Measurements from ENCODE around the gene PRKG1. TPM values are rescaled to one million over a fixed set of nuclear protein-coding genes. Genes with fewer than 3 reads are reported as not detected.

The PRKG1 gene
- total and polyA plus RNA-seq, 2 of the 8 experiments (the other 6 are each of a cell fraction or from before 2014, with no cell fraction given): 4.2 to 15.2 TPM

DNA sequence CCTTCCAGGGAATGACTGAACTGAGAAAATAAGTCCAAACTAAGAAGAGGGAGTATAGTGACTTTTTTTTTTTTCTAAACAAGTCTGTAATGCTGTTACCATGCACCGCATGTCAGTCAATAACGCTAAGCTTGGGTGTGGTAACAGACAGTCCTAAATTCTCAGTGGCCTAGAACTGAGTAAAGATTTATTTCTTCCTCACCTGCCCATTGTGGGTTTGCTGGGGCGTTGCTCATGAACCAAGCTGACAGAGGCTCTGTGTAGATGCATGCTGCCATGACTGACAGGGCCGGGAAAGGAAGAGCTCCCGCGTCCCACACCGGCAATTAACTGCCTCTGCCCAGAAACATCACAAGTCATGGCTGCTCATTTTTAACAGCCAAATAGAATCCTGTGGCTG, 25.5 kb upstream of the PRKG1 start:
- Histone ChIP-seq H4K5ac (ENCODE audit: insufficient read length, low read depth, low read length) (no peak overlapping the region), H2AK5ac (ENCODE audit: low read depth, low read length) (no peak overlapping the region), H4K91ac (replicated peaks; ENCODE audit: insufficient read length, low read length) (no peak overlapping the region), H4K20me1 (replicated peaks in 1 of 2; ENCODE audit: control insufficient read depth in 1 of 2, insufficient read depth in 2 of 2, low read length in 2 of 2) (no peaks in the 10 kb centered on the region), H3K14ac (ENCODE audit: insufficient read length) (no peak overlapping the region), H3K27ac (ENCODE audit: low read depth, low read length) (no peak overlapping the region), H3K56ac (replicated peaks; ENCODE audit: insufficient read length, low read depth, low read length) (no peak overlapping the region), H3K79me1 (ENCODE audit: low read depth, low read length) (no peaks in the 10 kb centered on the region), H2BK15ac (ENCODE audit: low read length) (no peak overlapping the region), H2BK12ac (ENCODE audit: low read depth, low read length) (no peak overlapping the region), H3K4me3 (ENCODE audit: extremely low read depth in 1 of 4, insufficient read depth in 2 of 4, low read depth in 3 of 4, low read length in 4 of 4) (no peak overlapping the region), H2BK5ac (ENCODE audit: low read depth, low read length) (no peak overlapping the region), H3K4me1 (replicated peaks in 1 of 4; ENCODE audit: control insufficient read depth in 3 of 4, insufficient read depth in 4 of 4, low read length in 3 of 4) (no peaks in the 10 kb centered on the region), H3K23me2 (ENCODE audit: low read depth, low read length) (no peaks in the 10 kb centered on the region), H3K23ac (ENCODE audit: insufficient read length) (no peak overlapping the region), H3K18ac (ENCODE audit: extremely low read depth, low read length) (no peak overlapping the region), H4K8ac (ENCODE audit: extremely low read depth, insufficient read depth, low read length) (no peak overlapping the region), H3K36me3 (ENCODE audit: control insufficient read depth in 2 of 4, insufficient read depth in 4 of 4, low read length in 3 of 4) (no peaks in the 10 kb centered on the region), H3K9ac (replicated peaks in 1 of 4; ENCODE audit: extremely low read depth in 1 of 4, low read depth in 3 of 4, low read length in 3 of 4) (no peak overlapping the region; a peak in 1 of 7 replicates), H2BK120ac (replicated peaks; ENCODE audit: low read depth, low read length) (no peak overlapping the region), H3K79me2 (ENCODE audit: control insufficient read depth in 1 of 2, insufficient read depth in 2 of 2, low read length in 2 of 2) (no peaks in the 10 kb centered on the region), H2AFZ (ENCODE audit: low read length) (no peak overlapping the region), H2BK20ac (ENCODE audit: low read length) (no peak overlapping the region), H3K4me2 (ENCODE audit: insufficient read depth in 1 of 2, low read depth in 2 of 2, low read length in 2 of 2) (no peak overlapping the region), H3K27me3 (replicated peaks in 1 of 4; ENCODE audit: control insufficient read depth in 3 of 4, extremely low read depth in 1 of 4, insufficient read depth in 3 of 4, low read length in 3 of 4) (no peaks in the 10 kb centered on the region), H3K9me3 (ENCODE audit: insufficient read depth in 2 of 2, low read depth in 1 of 2, low read length in 1 of 2) (no peaks in the 10 kb centered on the region), H3K4ac (replicated peaks; ENCODE audit: insufficient read length, low read depth, low read length) (no peak overlapping the region)
- DNase-seq (ENCODE audit: low read depth in 1 of 2, low spot score in 2 of 2) (no peak), FAIRE-seq (no peak)
- ChIA-PET CTCF (ENCODE audit: partially characterized antibody) (interaction anchor here (0.8 to 1.4 kb wide), 3 partner anchors 15 to 391 kb away, joined by 3 to 4 read pairs (median 3); no protein-coding TSS in a partner anchor), POLR2A (ENCODE audit: partially characterized antibody) (no interaction called here)
- 87% methylated on average over 7 of the region's 7 CpGs; no CpG with 5 or more reads in 1 of the 2 experiments for WGBS, 2 experiments (ENCODE audit: extremely low coverage in 1 of 2, insufficient coverage in 1 of 2, insufficient read length in 1 of 2, insufficient replicate concordance in 2 of 2, low coverage in 1 of 2, low lambda C conversion rate in 2 of 2, missing lambda C conversion rate in 1 of 2)
- TF ChIP-seq HDAC6 (IDR thresholded peaks at IDR 0.05; ENCODE audit: low read depth, low read length) (no peak), GTF2F1 (IDR thresholded peaks at IDR 0.05; ENCODE audit: borderline replicate concordance, low read depth, low read length) (no peak), SP4 (IDR thresholded peaks at IDR 0.05; ENCODE audit: low read length) (no peak), PHF8 (conservative IDR thresholded peaks at IDR 0.05; ENCODE audit: low read depth, low read length) (no peak), RBBP5 (IDR thresholded peaks at IDR 0.05; ENCODE audit: borderline replicate concordance, low read depth, low read length) (no peak), SIX5 (IDR thresholded peaks at IDR 0.05; ENCODE audit: low read depth, low read length) (no peak), CHD2 (IDR thresholded peaks at IDR 0.05; ENCODE audit: low read length) (no peak), CBX5 (IDR thresholded peaks at IDR 0.05; ENCODE audit: low read depth, low read length) (no peak), YY1 (IDR thresholded peaks at IDR 0.05; ENCODE audit: low read depth, low read length) (no peak), NANOG (IDR thresholded peaks at IDR 0.05; ENCODE audit: insufficient read depth, low read depth, low read length, poor library complexity, severe bottlenecking) (no peak), BCL11A (IDR thresholded peaks at IDR 0.05; ENCODE audit: low read depth in 2 of 2, low read length in 2 of 2) (no peak)
- TF ChIP-seq, protein P1, sequence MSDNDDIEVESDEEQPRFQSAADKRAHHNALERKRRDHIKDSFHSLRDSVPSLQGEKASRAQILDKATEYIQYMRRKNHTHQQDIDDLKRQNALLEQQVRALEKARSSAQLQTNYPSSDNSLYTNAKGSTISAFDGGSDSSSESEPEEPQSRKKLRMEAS (IDR thresholded peaks at IDR 0.05): no peak
- TF ChIP-seq, protein P2, sequence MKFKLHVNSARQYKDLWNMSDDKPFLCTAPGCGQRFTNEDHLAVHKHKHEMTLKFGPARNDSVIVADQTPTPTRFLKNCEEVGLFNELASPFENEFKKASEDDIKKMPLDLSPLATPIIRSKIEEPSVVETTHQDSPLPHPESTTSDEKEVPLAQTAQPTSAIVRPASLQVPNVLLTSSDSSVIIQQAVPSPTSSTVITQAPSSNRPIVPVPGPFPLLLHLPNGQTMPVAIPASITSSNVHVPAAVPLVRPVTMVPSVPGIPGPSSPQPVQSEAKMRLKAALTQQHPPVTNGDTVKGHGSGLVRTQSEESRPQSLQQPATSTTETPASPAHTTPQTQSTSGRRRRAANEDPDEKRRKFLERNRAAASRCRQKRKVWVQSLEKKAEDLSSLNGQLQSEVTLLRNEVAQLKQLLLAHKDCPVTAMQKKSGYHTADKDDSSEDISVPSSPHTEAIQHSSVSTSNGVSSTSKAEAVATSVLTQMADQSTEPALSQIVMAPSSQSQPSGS (IDR thresholded peaks at IDR 0.05; ENCODE audit: low read length): no peak

Measured in H1 (cell line).